Stimulated activated CD8-positive, alpha-beta memory T cell treated with anti-CD3 and anti-CD28 coated beads, Interleukin-15, amount 100 ng/mL, for 4 hours (primary cell): ENCODE measurements around the gene ZNF592.
"Not testable (repeated sequence)": the region's sequence is repeated elsewhere in the genome, so short reads cannot be mapped to it uniquely, and the experiment has no call there.

ENCODE experiments used
- DNase-seq, 2 donors: peaks; one replicate each; pipeline ENCODE4 v3.0.0-alpha.2; 2020; ENCODE audit warnings: low read depth in 2 of 2

Gene ZNF592

GRCh38 chr15:84748274-84749110 is at the start of gene ZNF592:
Gene ZNF592, plus strand, starts transcription at chr15:84748592. Its CDS starts 34,084 bp downstream, at chr15:84782676.
- peak; percentile 57 to 75 for DNase-seq

- no peak for DNase-seq
These were observed 48.7 kb upstream of the ZNF592 start for GRCh38 chr15:84699538-84700191.

GRCh38 chr15:84702961-84703482 is 45.4 kb upstream of the ZNF592 start:
- no peak for DNase-seq

- no peak for DNase-seq
These were observed 44.6 kb upstream of the ZNF592 start for GRCh38 chr15:84703808-84704207.

GRCh38 chr15:84714372-84714771 is 34.0 kb upstream of the ZNF592 start:
- no peak for DNase-seq

GRCh38 chr15:84714821-84715220 is 33.6 kb upstream of the ZNF592 start:
- DNase-seq: no peak

- peak; percentile 13 to 20 for DNase-seq
These were observed 32.9 kb upstream of the ZNF592 start for GRCh38 chr15:84715441-84716035.

GRCh38 chr15:84716036-84716732 is 32.2 kb upstream of the ZNF592 start, which contains the start of gene SEC11A:
Gene SEC11A, minus strand, starts transcription at chr15:84716139. Its CDS starts 64 bp downstream, at chr15:84716075.
- peak; percentile 80 to 83 for DNase-seq

- no peak for DNase-seq
These were observed 27.0 kb upstream of the ZNF592 start for GRCh38 chr15:84721371-84721770.

GRCh38 chr15:84722628-84723027 is 25.8 kb upstream of the ZNF592 start:
- DNase-seq: no peak

GRCh38 chr15:84725001-84725491 is 23.3 kb upstream of the ZNF592 start:
- no peak for DNase-seq

GRCh38 chr15:84727429-84727828 is 21.0 kb upstream of the ZNF592 start:
- DNase-seq: no peak

GRCh38 chr15:84731774-84732173 is 16.6 kb upstream of the ZNF592 start:
- DNase-seq: no peak

GRCh38 chr15:84734794-84735479 is 13.5 kb upstream of the ZNF592 start:
- DNase-seq: peak; percentile 46 to 54

GRCh38 chr15:84735480-84736061 is 12.8 kb upstream of the ZNF592 start:
- not testable (repeated sequence) for DNase-seq

GRCh38 chr15:84736375-84736774 is 12.0 kb upstream of the ZNF592 start:
- DNase-seq: peak in 1 of 2 donors; percentile 42

GRCh38 chr15:84737005-84737404 is 11.4 kb upstream of the ZNF592 start:
- DNase-seq: no peak

- no peak for DNase-seq
These were observed 7.7 kb upstream of the ZNF592 start for GRCh38 chr15:84740691-84741090.

- no peak for DNase-seq
These were observed 7.3 kb upstream of the ZNF592 start for GRCh38 chr15:84741121-84741520.
